HG03354 (cell line): ENCODE data around the gene MYRF.

ENCODE experiments used
- ATAC-seq: cut with Tn5 transposase; IDR thresholded peaks from one replicate; pipeline ENCODE4 v1.9.1; 2021; ENCODE audit warnings: mild to moderate bottlenecking; ENCODE audit not compliant: unreplicated experiment, poor library complexity, severe bottlenecking

MYRF gene

GRCh38 chr11:61785837-61786402 lies 33.5 kb downstream of the MYRF start:
- ATAC-seq = no peak

- no peak for ATAC-seq
Measured at GRCh38 chr11:61787928-61788491, 35.6 kb downstream of the MYRF start.

GRCh38 chr11:61791737-61792309 lies 39.4 kb downstream of the MYRF start:
- peak; percentile 32 for ATAC-seq

- peak; percentile 85 for ATAC-seq
Measured at GRCh38 chr11:61792310-61793082, 40.1 kb downstream of the MYRF start, which contains the start of the genes FEN1 and TMEM258. TSS of gene FEN1 (plus strand) at chr11:61792911. CDS start at chr11:61795362, 2,451 bp downstream. TSS of gene TMEM258 (minus strand) at chr11:61792599. CDS start at chr11:61792558, 41 bp downstream.

GRCh38 chr11:61793083-61793828 lies 40.8 kb downstream of the MYRF start:
- peak; percentile 27 for ATAC-seq

GRCh38 chr11:61793829-61794204 lies 41.4 kb downstream of the MYRF start:
- no peak for ATAC-seq

GRCh38 chr11:61794579-61794978 lies 42.1 kb downstream of the MYRF start:
- no peak for ATAC-seq

- ATAC-seq = no peak
Measured at GRCh38 chr11:61795459-61795858, 43.0 kb downstream of the MYRF start.

GRCh38 chr11:61795876-61796526 lies 43.6 kb downstream of the MYRF start:
- no peak for ATAC-seq

GRCh38 chr11:61797263-61797944 lies 45.0 kb downstream of the MYRF start:
- no peak for ATAC-seq

- no peak for ATAC-seq
Measured at GRCh38 chr11:61799665-61800284, 47.3 kb downstream of the MYRF start.

GRCh38 chr11:61800331-61801281 lies 48.2 kb downstream of the MYRF start:
- ATAC-seq = no peak

GRCh38 chr11:61802605-61803004 lies 50.2 kb downstream of the MYRF start:
- no peak for ATAC-seq

- no peak for ATAC-seq
Measured at GRCh38 chr11:61803889-61804647, 51.6 kb downstream of the MYRF start.

- ATAC-seq = no peak
Measured at GRCh38 chr11:61805146-61805545, 52.7 kb downstream of the MYRF start.

- no peak for ATAC-seq
Measured at GRCh38 chr11:61806785-61807184, 54.3 kb downstream of the MYRF start.

GRCh38 chr11:61810671-61811175 lies 58.3 kb downstream of the MYRF start:
- no peak for ATAC-seq
